NT2/D1 (cell line): ENCODE measurements around the gene TNFRSF13B.

Source experiments
- YY1 ChIP-seq: IDR thresholded peaks from 2 replicates; pipeline ENCODE4 v1.6.1; 2011; ENCODE audit not compliant: insufficient read length, insufficient read depth
- ZNF274 ChIP-seq: IDR thresholded peaks from 2 replicates; pipeline ENCODE4 v1.6.1; 2011; ENCODE audit warnings: mild to moderate bottlenecking, low read depth, low read length

DNA sequence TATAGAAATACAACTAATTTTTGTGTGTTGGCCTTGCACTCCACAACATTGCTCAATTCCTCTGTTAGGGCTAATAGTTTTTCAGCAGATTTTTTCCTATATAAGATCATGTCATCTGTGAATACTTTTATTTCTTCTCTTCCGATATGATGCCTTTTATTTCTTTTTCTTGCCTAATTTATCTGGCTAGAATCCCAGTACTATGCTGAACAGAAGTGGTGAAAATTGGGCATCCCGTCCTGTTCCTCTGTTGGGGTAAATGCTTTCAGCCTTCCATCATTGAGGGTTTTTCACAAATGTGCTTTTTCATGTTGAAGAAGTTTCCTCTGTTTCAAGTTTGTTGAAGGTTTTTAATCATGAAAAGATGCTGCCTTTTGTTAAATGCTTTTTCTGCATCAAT is 22.7 kb upstream of the TNFRSF13B start:
- TF ChIP-seq ZNF274 (no peak), YY1 (no peak)
